SK-N-SH treated with all-trans-retinoic acid at 6 μM for 48 hours (cell line): ENCODE data around the gene GRID1.

Source experiments
- ARNTL ChIP-seq: fragments of 450-650 bp; formaldehyde crosslinking; IDR thresholded peaks from 2 replicates; pipeline ENCODE4 v1.5.0; 2020; ENCODE audit warnings: low read depth, mild to moderate bottlenecking, moderate library complexity, borderline replicate concordance
- BACH2 ChIP-seq: fragments of 250-450 bp; sonication (Bioruptor Pico); IDR thresholded peaks from 2 replicates; pipeline ENCODE4 v1.9.0; 2021; ENCODE audit warnings: mild to moderate bottlenecking, borderline replicate concordance
- ESRRG ChIP-seq: fragments of 250-450 bp; sonication (Bioruptor Pico); IDR thresholded peaks from 2 replicates; pipeline ENCODE4 v1.6.1; 2021; ENCODE audit warnings: mild to moderate bottlenecking
- GLIS3 ChIP-seq: fragments of 250-450 bp; sonication (Bioruptor Pico); IDR thresholded peaks from 2 replicates; pipeline ENCODE4 v1.5.0; 2020; ENCODE audit warnings: mild to moderate bottlenecking, moderate library complexity
- ISL1 ChIP-seq: fragments of 250-450 bp; sonication (Bioruptor Pico); IDR thresholded peaks from 2 replicates; pipeline ENCODE4 v2.1.2; 2022; ENCODE audit warnings: mild to moderate bottlenecking, moderate library complexity
- PPARA ChIP-seq: fragments of 250-450 bp; sonication (Bioruptor Pico); IDR thresholded peaks from 2 replicates; pipeline ENCODE4 v1.5.0; 2020; ENCODE audit warnings: mild to moderate bottlenecking, borderline replicate concordance
- RARB ChIP-seq: fragments of 250-450 bp; sonication (Bioruptor Pico); IDR thresholded peaks from 2 replicates; pipeline ENCODE4 v1.8.0; 2021; ENCODE audit warnings: mild to moderate bottlenecking, moderate library complexity
- SNAI2 ChIP-seq: fragments of 250-450 bp; sonication (Bioruptor Pico); IDR thresholded peaks from 2 replicates; pipeline ENCODE4 v1.5.0; 2020; ENCODE audit warnings: mild to moderate bottlenecking, moderate library complexity
- ZFP3 ChIP-seq: fragments of 250-450 bp; sonication (Bioruptor Pico); IDR thresholded peaks from 2 replicates; pipeline ENCODE4 v1.5.0; 2020; ENCODE audit warnings: mild to moderate bottlenecking, moderate library complexity
- ZNF565 ChIP-seq: fragments of 450-650 bp; formaldehyde crosslinking; conservative IDR thresholded peaks from 2 replicates; pipeline ENCODE4 v1.5.0; 2020; ENCODE audit warnings: low read depth, mild to moderate bottlenecking, moderate library complexity
- ZNF70 ChIP-seq: fragments of 450-650 bp; formaldehyde crosslinking; IDR thresholded peaks from 2 replicates; pipeline ENCODE4 v1.5.0; 2020; ENCODE audit warnings: mild to moderate bottlenecking, moderate library complexity
- ZNF8 ChIP-seq: fragments of 450-650 bp; formaldehyde crosslinking; IDR thresholded peaks from 2 replicates; pipeline ENCODE4 v1.5.0; 2020; ENCODE audit warnings: mild to moderate bottlenecking, moderate library complexity
- TF ChIP-seq, protein P1 (sequence below): fragments of 250-450 bp; sonication (Bioruptor Pico); IDR thresholded peaks from 2 replicates; pipeline ENCODE4 v1.5.1; 2020; ENCODE audit warnings: low read depth, mild to moderate bottlenecking, moderate library complexity
- TF ChIP-seq, protein P2 (sequence below): fragments of 250-450 bp; sonication (Bioruptor Pico); IDR thresholded peaks from 2 replicates; pipeline ENCODE4 v1.8.0; 2020; ENCODE audit warnings: mild to moderate bottlenecking, moderate library complexity, borderline replicate concordance

DNA sequence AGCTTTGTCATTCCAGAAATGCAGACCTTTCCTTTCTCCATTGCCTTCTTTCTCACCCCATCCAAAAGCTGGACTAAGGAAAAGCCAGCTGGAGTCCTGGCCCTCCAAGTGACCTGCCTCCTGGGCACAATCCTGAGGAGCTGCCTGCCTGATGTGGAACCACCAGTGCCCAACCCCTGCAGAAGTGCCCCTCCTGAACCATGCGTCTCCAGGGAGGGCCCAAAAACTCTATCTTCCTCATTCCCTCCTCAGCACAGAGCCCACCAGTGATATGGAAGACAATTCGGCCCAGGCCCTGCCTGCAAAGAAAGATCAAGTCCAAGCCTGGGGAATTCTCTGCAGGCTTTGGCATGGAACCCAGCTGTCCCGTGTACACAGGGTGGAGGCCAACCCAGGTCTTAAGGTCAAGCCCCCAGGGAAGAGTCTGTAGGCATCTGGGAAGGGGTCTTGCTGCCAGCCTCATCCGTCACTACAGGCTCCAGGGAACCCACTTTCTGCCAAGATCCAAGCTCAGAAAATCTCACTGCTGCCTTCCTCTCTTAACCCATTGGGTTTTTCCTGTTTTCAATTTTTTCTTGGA is 3.5 kb upstream of the GRID1 start:
- TF ChIP-seq ARNTL (CRISPR knock-in tag) (no peak), ZFP3 (CRISPR knock-in tag) (no peak), ISL1 (no peak), RARB (no peak), SNAI2 (CRISPR knock-in tag) (no peak), BACH2 (CRISPR knock-in tag) (no peak), ZNF70 (CRISPR knock-in tag) (no peak), ZNF565 (no peak), ESRRG (CRISPR knock-in tag) (no peak), ZNF8 (CRISPR knock-in tag) (no peak), PPARA (no peak), GLIS3 (CRISPR knock-in tag) (no peak)
- TF ChIP-seq, protein P1, sequence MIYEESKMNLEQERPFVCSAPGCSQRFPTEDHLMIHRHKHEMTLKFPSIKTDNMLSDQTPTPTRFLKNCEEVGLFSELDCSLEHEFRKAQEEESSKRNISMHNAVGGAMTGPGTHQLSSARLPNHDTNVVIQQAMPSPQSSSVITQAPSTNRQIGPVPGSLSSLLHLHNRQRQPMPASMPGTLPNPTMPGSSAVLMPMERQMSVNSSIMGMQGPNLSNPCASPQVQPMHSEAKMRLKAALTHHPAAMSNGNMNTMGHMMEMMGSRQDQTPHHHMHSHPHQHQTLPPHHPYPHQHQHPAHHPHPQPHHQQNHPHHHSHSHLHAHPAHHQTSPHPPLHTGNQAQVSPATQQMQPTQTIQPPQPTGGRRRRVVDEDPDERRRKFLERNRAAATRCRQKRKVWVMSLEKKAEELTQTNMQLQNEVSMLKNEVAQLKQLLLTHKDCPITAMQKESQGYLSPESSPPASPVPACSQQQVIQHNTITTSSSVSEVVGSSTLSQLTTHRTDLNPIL (CRISPR knock-in tag) = no peak
- TF ChIP-seq, protein P2, sequence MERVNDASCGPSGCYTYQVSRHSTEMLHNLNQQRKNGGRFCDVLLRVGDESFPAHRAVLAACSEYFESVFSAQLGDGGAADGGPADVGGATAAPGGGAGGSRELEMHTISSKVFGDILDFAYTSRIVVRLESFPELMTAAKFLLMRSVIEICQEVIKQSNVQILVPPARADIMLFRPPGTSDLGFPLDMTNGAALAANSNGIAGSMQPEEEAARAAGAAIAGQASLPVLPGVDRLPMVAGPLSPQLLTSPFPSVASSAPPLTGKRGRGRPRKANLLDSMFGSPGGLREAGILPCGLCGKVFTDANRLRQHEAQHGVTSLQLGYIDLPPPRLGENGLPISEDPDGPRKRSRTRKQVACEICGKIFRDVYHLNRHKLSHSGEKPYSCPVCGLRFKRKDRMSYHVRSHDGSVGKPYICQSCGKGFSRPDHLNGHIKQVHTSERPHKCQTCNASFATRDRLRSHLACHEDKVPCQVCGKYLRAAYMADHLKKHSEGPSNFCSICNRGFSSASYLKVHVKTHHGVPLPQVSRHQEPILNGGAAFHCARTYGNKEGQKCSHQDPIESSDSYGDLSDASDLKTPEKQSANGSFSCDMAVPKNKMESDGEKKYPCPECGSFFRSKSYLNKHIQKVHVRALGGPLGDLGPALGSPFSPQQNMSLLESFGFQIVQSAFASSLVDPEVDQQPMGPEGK (CRISPR knock-in tag) = no peak
